Gastroesophageal sphincter (tissue), 3 donors: Measurements from ENCODE around the gene CPT1A.

Experiments
- EP300 ChIP-seq: sonication (generic); formaldehyde crosslinking; IDR thresholded peaks from one replicate; pipeline ENCODE4 v1.6.1; 2017; ENCODE audit warnings: antibody characterized with exemption, mild to moderate bottlenecking
- POLR2A ChIP-seq, 2 donors: fragments of 450-650 bp; IDR thresholded peaks; one replicate each; pipeline ENCODE4 v1.6.1; 2017; ENCODE audit warnings: antibody characterized with exemption in 2 of 2, mild to moderate bottlenecking in 2 of 2, moderate library complexity in 1 of 2
- TF ChIP-seq, protein P1 (sequence below), 4 experiments: fragments of 200-600 bp in 2 of 4; fragments of 450-650 bp in 2 of 4; sonication (generic) in 1 of 4; IDR thresholded peaks; one replicate each; pipeline ENCODE4 v1.5.1; 2017 to 2019; ENCODE audit warnings: antibody characterized with exemption in 4 of 4, mild to moderate bottlenecking in 2 of 4, moderate library complexity in 2 of 4

DNA sequence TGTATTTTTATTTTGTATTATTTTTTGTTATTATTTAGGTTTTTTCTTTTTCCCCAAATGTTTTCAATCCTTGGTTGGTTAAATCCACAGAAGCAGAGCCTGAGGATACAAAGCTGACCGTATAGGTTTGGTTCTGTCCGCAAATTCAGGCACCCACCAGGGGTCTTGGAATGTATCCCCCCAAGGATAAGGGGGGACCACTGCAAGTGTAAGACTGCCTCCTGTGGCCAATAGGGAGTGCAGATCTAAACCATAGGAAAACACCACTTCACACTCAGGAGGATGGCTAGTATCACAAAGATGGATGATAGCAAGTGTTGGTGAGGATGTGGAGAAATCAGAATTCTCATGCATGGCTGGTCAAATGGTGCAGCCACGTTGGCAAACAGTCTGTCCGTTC is 20.0 kb downstream of the CPT1A start:
- TF ChIP-seq, protein P1, sequence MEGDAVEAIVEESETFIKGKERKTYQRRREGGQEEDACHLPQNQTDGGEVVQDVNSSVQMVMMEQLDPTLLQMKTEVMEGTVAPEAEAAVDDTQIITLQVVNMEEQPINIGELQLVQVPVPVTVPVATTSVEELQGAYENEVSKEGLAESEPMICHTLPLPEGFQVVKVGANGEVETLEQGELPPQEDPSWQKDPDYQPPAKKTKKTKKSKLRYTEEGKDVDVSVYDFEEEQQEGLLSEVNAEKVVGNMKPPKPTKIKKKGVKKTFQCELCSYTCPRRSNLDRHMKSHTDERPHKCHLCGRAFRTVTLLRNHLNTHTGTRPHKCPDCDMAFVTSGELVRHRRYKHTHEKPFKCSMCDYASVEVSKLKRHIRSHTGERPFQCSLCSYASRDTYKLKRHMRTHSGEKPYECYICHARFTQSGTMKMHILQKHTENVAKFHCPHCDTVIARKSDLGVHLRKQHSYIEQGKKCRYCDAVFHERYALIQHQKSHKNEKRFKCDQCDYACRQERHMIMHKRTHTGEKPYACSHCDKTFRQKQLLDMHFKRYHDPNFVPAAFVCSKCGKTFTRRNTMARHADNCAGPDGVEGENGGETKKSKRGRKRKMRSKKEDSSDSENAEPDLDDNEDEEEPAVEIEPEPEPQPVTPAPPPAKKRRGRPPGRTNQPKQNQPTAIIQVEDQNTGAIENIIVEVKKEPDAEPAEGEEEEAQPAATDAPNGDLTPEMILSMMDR (IDR thresholded peaks at IDR 0.05): no peak
- TF ChIP-seq POLR2A (IDR thresholded peaks at IDR 0.05) (no peak), EP300 (no peak)
